Keratinocyte (primary cell): Measurements from ENCODE around the gene CSNK2A2. TPM values are rescaled to one million over a fixed set of nuclear protein-coding genes. Genes with fewer than 3 reads are reported as not detected.

ENCODE experiments used
- DNase-seq: peaks from one replicate; pipeline ENCODE4 v3.0.0-alpha.2; 2011; ENCODE audit warnings: low read depth, missing footprints, low spot score
- FAIRE-seq: peaks from 2 replicates; lab custom pipeline; 2011; peaks lifted over from hg19 to GRCh38; lab: Jason Lieb, UNC
- H2AFZ ChIP-seq: 2 replicates; pipeline ENCODE4 v1.6.0; 2012; ENCODE audit warnings: low read length, control low read depth, inconsistent platforms; ENCODE audit not compliant: control insufficient read depth
- H3K27ac ChIP-seq: 2 replicates; pipeline ENCODE4 v1.5.1; 2011; ENCODE audit warnings: low read length; ENCODE audit not compliant: control insufficient read depth, insufficient read depth
- H3K27me3 ChIP-seq: 3 replicates; pipeline ENCODE4 v1.6.0; 2011; ENCODE audit warnings: low read length; ENCODE audit not compliant: control insufficient read depth, insufficient read depth; ENCODE audit errors: extremely low read depth
- H3K36me3 ChIP-seq, 2 experiments: 2 replicates in 1 of 2; 3 replicates in 1 of 2; pipeline ENCODE4 v1.5.1; 2011; ENCODE audit warnings: low read length in 2 of 2, mild to moderate bottlenecking in 1 of 2; ENCODE audit not compliant: control insufficient read depth in 2 of 2, insufficient read depth in 2 of 2; ENCODE audit errors: extremely low read depth in 1 of 2
- H3K4me1 ChIP-seq: 3 replicates; pipeline ENCODE4 v1.5.1; 2011; ENCODE audit warnings: low read length; ENCODE audit not compliant: control insufficient read depth, insufficient read depth; ENCODE audit errors: extremely low read depth
- H3K4me2 ChIP-seq: 3 replicates; pipeline ENCODE4 v1.6.0; 2011; ENCODE audit warnings: low read depth, low read length; ENCODE audit not compliant: control insufficient read depth, insufficient read depth; ENCODE audit errors: extremely low read depth
- H3K4me3 ChIP-seq, 3 experiments: fragments of 200-600 bp in 1 of 3; sonication (generic) in 1 of 3; 2 replicates in 2 of 3; 3 replicates in 1 of 3; pipeline ENCODE4 v1.5.1; 2011 to 2016; ENCODE audit warnings: low read length in 3 of 3, mild to moderate bottlenecking in 3 of 3, control low read depth in 2 of 3, inconsistent platforms in 1 of 3, low read depth in 1 of 3, mixed read lengths in 1 of 3, mixed run types in 1 of 3, moderate library complexity in 1 of 3; ENCODE audit not compliant: control insufficient read depth in 2 of 3, insufficient read depth in 2 of 3; ENCODE audit errors: extremely low read depth in 1 of 3
- H3K79me2 ChIP-seq: 2 replicates; pipeline ENCODE4 v1.6.0; 2012; ENCODE audit warnings: low read length; ENCODE audit not compliant: control insufficient read depth, insufficient read depth
- H3K9ac ChIP-seq: 3 replicates; pipeline ENCODE4 v1.6.0; 2011; ENCODE audit warnings: low read length; ENCODE audit not compliant: control insufficient read depth, insufficient read depth; ENCODE audit errors: extremely low read depth
- H3K9me1 ChIP-seq: 3 replicates; pipeline ENCODE4 v1.6.0; 2011; ENCODE audit warnings: low read length; ENCODE audit not compliant: control insufficient read depth, insufficient read depth; ENCODE audit errors: extremely low read depth
- H3K9me3 ChIP-seq: 2 replicates; pipeline ENCODE4 v1.5.1; 2012; ENCODE audit warnings: low read depth, low read length; ENCODE audit not compliant: control insufficient read depth
- H4K20me1 ChIP-seq: 3 replicates; pipeline ENCODE4 v1.6.0; 2011; ENCODE audit warnings: low read length; ENCODE audit not compliant: control insufficient read depth, insufficient read depth; ENCODE audit errors: extremely low read depth
- EZH2 ChIP-seq: IDR thresholded peaks from one replicate; pipeline ENCODE4 v1.6.1; 2012; ENCODE audit warnings: inconsistent platforms, mild to moderate bottlenecking, low read length, moderate library complexity
- dilution Hi-C: fragments of 300-500 bp; cut with MboI; formaldehyde crosslinking; loops from one replicate; pipeline ENCODE4 v1.7.0; 2020; ENCODE audit warnings: low sequenced_read_pairs; ENCODE audit not compliant: extremely low pct_ligation_motif_present
- polyA plus RNA-seq, 5 experiments: library from polyadenylated mRNA; depleted of rRNA in 3 of 5; stranded (reverse) in 3 of 5; stranded (forward) in 1 of 5; unstranded in 1 of 5; fragments of >200 nt; gene quantifications; 1 replicate in 1 of 5; 2 replicates in 3 of 5; 3 replicates in 1 of 5; pipeline versions ENCODE4 v1.2.1 to v1.2.3, GENCODE V29; 2011 to 2012; ENCODE audit warnings: missing spikeins in 2 of 5, low read depth in 1 of 5, low replicate concordance in 1 of 5
- TF ChIP-seq, protein P1 (sequence below), 3 experiments: IDR thresholded peaks in 1 of 3; conservative IDR thresholded peaks in 1 of 3; optimal IDR thresholded peaks in 1 of 3; 2 replicates in 2 of 3; 3 replicates in 1 of 3; pipeline versions ENCODE3 to v1.5.1; 2011; ENCODE audit warnings: low read length in 3 of 3, mild to moderate bottlenecking in 3 of 3, moderate library complexity in 2 of 3, control low read depth in 1 of 3, inconsistent platforms in 1 of 3; ENCODE audit not compliant: insufficient read depth in 2 of 3; ENCODE audit errors: extremely low read depth in 1 of 3

The CSNK2A2 gene
- polyA plus RNA-seq, 1 donor (not counting 4 experiments of a cell fraction or from before 2014, with no cell fraction given), result 49.6 TPM

DNA sequence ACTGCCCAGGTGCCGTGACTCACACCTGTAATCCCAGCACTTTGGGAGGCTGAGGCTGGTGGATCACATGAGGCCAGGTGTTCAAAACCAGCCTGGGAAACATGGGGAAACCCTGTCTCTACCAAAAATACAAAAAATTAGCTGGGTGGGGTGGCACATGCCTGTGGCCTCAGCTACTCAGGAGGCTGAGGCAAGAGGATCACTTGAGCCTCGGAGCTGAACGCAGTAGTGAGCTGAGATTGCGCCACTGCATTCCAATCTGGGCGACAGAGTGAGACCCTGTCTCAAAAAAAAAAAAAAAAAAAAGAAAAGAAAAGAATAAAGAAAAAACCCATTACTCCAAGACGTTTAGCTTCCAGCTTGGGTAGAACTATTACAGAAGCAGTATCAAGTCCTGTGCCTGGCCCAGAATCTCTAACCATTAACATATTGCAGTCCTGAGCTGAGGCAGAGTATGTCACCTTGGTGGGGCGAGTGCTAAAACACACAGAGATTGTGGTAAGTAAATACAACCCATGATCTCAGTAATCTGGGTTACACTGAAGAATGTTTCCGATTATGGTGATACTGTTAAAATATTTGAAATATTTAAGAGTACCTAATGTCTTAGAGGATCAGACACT lies 45.5 kb downstream of the CSNK2A2 start:
- Histone ChIP-seq H3K4me2 (no peak overlapping the region), H3K4me1 (no peaks in the 10 kb centered on the region), H3K9me3 (no peaks in the 10 kb centered on the region), H3K79me2 (no peaks in the 10 kb centered on the region), H3K9ac (no peak overlapping the region), H4K20me1 (no peaks in the 10 kb centered on the region), H3K36me3 (no peaks in the 10 kb centered on the region), H3K27me3 (no peaks in the 10 kb centered on the region), H2AFZ (no peak overlapping the region), H3K4me3 (no peak overlapping the region), H3K27ac (no peak overlapping the region), H3K9me1 (no peaks in the 10 kb centered on the region)
- dilution Hi-C loops, result no loop called here
- FAIRE-seq, result no peak
- DNase-seq, result no peak
- no peak for TF ChIP-seq EZH2
- TF ChIP-seq, protein P1, sequence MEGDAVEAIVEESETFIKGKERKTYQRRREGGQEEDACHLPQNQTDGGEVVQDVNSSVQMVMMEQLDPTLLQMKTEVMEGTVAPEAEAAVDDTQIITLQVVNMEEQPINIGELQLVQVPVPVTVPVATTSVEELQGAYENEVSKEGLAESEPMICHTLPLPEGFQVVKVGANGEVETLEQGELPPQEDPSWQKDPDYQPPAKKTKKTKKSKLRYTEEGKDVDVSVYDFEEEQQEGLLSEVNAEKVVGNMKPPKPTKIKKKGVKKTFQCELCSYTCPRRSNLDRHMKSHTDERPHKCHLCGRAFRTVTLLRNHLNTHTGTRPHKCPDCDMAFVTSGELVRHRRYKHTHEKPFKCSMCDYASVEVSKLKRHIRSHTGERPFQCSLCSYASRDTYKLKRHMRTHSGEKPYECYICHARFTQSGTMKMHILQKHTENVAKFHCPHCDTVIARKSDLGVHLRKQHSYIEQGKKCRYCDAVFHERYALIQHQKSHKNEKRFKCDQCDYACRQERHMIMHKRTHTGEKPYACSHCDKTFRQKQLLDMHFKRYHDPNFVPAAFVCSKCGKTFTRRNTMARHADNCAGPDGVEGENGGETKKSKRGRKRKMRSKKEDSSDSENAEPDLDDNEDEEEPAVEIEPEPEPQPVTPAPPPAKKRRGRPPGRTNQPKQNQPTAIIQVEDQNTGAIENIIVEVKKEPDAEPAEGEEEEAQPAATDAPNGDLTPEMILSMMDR (optimal IDR thresholded peaks at IDR 0.05 in 1 of 3, IDR thresholded peaks at IDR 0.05 in 1 of 3, conservative IDR thresholded peaks at IDR 0.05 in 1 of 3; ENCODE audit: extremely low read depth in 1 of 3, insufficient read depth in 2 of 3, low read length in 3 of 3), result no peak

DNA sequence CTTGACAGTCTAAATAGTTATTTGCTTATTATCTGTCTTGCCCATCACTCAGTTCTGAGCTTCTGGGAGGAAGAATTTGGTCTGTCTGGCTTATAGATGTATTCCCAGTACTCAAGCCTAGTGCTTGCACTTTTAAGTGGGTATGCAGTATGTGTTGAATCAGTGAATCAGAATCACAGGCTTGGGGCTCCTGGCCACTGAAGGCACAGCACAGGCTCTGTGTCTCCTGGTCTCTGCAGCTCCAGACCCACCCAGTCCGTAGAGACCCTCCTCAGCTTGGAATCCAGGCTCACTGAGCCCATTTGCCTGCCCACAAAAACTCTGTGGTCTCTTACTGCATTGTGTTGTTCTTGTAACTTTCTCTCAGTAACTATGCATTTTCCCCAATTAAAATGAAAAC lies 49.4 kb downstream of the CSNK2A2 start:
- Histone ChIP-seq H3K27ac (no peak overlapping the region), H2AFZ (no peak overlapping the region), H3K4me2 (no peak overlapping the region), H3K9ac (no peak overlapping the region), H3K4me3 (no peak overlapping the region), H3K9me3 (no peaks in the 10 kb centered on the region), H3K79me2 (no peaks in the 10 kb centered on the region), H3K4me1 (no peaks in the 10 kb centered on the region), H4K20me1 (no peaks in the 10 kb centered on the region), H3K9me1 (no peaks in the 10 kb centered on the region), H3K27me3 (peaks cover 4% of the 10 kb centered on the region), H3K36me3 (no peaks in the 10 kb centered on the region)
- dilution Hi-C loops, result no loop called here
- FAIRE-seq (no peak), DNase-seq (no peak)
- TF ChIP-seq, protein P1 (optimal IDR thresholded peaks at IDR 0.05 in 1 of 3, IDR thresholded peaks at IDR 0.05 in 1 of 3, conservative IDR thresholded peaks at IDR 0.05 in 1 of 3; ENCODE audit: extremely low read depth in 1 of 3, insufficient read depth in 2 of 3, low read length in 3 of 3), result no peak
- no peak for TF ChIP-seq EZH2
